Measurements from ENCODE around the gene ANKRD44.

ANKRD44 gene

GRCh38 chr2:197237291-197238042 lies 73.1 kb downstream of the ANKRD44 start:
- no peak overlapping the region for H3K4me3 ChIP-seq (ENCODE audit: low read depth, low read length)
- no peak for DNase-seq (ENCODE audit: low read depth)
- TF ChIP-seq, protein P1, sequence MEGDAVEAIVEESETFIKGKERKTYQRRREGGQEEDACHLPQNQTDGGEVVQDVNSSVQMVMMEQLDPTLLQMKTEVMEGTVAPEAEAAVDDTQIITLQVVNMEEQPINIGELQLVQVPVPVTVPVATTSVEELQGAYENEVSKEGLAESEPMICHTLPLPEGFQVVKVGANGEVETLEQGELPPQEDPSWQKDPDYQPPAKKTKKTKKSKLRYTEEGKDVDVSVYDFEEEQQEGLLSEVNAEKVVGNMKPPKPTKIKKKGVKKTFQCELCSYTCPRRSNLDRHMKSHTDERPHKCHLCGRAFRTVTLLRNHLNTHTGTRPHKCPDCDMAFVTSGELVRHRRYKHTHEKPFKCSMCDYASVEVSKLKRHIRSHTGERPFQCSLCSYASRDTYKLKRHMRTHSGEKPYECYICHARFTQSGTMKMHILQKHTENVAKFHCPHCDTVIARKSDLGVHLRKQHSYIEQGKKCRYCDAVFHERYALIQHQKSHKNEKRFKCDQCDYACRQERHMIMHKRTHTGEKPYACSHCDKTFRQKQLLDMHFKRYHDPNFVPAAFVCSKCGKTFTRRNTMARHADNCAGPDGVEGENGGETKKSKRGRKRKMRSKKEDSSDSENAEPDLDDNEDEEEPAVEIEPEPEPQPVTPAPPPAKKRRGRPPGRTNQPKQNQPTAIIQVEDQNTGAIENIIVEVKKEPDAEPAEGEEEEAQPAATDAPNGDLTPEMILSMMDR (IDR thresholded peaks at IDR 0.05; ENCODE audit: control insufficient read depth, extremely low read depth, insufficient read depth): no peak

DNA sequence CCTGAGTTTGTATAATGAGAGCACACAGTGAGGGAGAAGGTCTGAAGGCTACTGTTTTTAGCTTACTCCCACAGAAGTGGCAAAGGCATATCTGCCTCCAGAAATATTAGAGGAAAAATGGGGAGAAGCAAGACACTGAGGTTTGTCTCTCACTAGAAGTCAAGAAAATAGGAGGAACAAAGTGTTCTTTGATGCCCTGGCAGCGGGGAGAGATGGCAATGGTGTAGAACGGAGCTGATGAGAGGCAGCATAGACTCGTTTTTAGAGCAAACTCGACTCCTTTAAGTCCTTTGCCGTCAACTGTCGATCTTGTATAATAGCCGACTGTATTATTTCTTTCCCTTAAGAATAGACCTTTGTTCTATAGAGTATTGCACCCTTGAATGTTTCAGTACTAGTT lies 73.8 kb downstream of the ANKRD44 start:
- TF ChIP-seq, protein P1 (IDR thresholded peaks at IDR 0.05; ENCODE audit: control insufficient read depth, extremely low read depth, insufficient read depth): no peak
- no peak overlapping the region for H3K4me3 ChIP-seq (ENCODE audit: low read depth, low read length)
- DNase-seq (ENCODE audit: low read depth): no peak

DNA sequence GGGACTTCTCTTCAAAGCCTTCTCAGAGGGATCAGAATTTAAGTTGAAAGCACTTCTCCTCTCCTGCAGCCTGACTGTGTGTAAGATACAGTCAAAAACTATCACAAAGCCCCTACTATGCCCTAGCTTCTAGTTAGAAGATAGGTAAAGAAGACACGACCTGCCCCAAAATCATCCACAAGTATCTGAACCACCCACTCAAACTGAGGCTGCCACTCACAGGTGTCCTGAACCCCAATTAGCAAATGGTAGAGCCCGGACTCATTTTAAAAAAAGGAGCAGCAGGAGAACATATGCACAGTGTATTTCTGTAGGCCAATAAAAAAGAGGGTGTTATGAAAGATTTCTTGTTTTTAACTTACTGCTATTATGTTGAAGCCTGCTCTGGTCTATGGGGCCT lies 74.4 kb downstream of the ANKRD44 start:
- H3K4me3 ChIP-seq (ENCODE audit: low read depth, low read length): no peak overlapping the region
- TF ChIP-seq, protein P1 (IDR thresholded peaks at IDR 0.05; ENCODE audit: control insufficient read depth, extremely low read depth, insufficient read depth): no peak
- no peak for DNase-seq (ENCODE audit: low read depth)

DNA sequence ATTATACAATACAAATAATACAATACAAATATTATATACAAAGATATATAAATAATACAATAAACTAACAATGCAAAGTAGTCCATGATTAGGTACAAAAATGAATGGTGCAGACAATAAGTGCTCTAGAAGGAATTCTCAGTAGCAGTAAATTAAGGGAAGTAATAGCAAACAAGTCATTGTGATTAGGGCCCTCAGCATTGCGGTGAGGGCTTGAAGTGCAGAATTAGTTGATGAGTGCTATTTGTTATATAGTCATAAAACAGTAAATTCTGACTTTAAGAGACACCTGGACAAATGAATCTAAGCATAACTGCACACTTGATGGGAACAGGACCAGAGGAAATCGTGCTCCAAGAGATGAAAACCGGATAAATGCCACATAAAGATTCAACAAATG lies 74.9 kb downstream of the ANKRD44 start:
- no peak overlapping the region for H3K4me3 ChIP-seq (ENCODE audit: low read depth, low read length)
- TF ChIP-seq, protein P1 (IDR thresholded peaks at IDR 0.05; ENCODE audit: control insufficient read depth, extremely low read depth, insufficient read depth): no peak
- peak; percentile 47 for DNase-seq (ENCODE audit: low read depth)

- no peak for DNase-seq (ENCODE audit: low read depth)
- TF ChIP-seq, protein P1 (IDR thresholded peaks at IDR 0.05; ENCODE audit: control insufficient read depth, extremely low read depth, insufficient read depth): no peak
- no peak overlapping the region for H3K4me3 ChIP-seq (ENCODE audit: low read depth, low read length)
Observed at GRCh38 chr2:197234671-197235191, 75.8 kb downstream of the ANKRD44 start.

DNA sequence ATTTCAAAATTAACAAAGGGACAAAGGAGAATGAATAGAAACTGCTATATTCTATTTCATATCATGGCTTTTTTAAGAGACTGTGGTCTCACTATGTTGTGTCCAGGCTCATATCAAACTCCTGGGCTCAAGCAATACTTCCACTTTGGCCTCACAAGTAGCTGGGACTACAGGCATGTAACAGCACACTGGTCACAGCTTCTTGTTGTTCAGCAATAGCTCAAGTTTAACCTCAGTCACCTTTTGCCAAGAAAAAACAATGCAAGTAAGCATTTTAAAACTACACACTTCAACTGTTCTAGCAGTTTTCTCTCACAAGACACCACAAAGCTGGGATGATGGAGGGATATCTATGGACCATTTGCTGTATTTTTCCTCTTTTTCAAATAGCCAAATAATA lies 77.1 kb downstream of the ANKRD44 start:
- TF ChIP-seq, protein P1 (IDR thresholded peaks at IDR 0.05; ENCODE audit: control insufficient read depth, extremely low read depth, insufficient read depth): no peak
- no peak for DNase-seq (ENCODE audit: low read depth)
- no peak overlapping the region for H3K4me3 ChIP-seq (ENCODE audit: low read depth, low read length)

DNA sequence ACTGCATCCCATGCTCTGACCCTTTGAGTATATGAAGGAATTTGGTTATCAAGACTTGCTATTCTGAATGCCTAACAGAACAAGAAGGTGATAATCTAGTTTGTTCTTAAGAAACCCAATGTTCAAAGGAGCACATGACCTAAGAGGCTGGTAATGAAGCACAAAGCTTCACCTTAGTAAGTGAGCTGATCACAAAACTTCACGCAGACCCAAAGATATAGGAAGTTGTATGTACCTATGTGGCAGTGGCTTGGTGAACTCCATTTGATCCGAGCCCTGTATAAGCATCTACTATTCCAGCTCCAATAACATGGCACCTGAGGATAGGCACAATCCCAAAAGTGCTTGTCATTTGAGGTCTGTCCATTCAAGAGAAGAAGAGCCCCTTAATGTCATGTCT lies 78.6 kb downstream of the ANKRD44 start:
- H3K4me3 ChIP-seq (ENCODE audit: low read depth, low read length): no peak overlapping the region
- TF ChIP-seq, protein P1 (IDR thresholded peaks at IDR 0.05; ENCODE audit: control insufficient read depth, extremely low read depth, insufficient read depth): no peak
- DNase-seq (ENCODE audit: low read depth): no peak
